HG02588 (cell line): ENCODE data around the gene ITGA1.
"Not testable (repeated sequence)": the region's sequence is repeated elsewhere in the genome, so short reads cannot be mapped to it uniquely, and the experiment has no call there.

Source experiments
- ATAC-seq: cut with Tn5 transposase; IDR thresholded peaks from one replicate; pipeline ENCODE4 v1.9.1; 2021; ENCODE audit warnings: mild to moderate bottlenecking, moderate library complexity; ENCODE audit not compliant: unreplicated experiment

Gene ITGA1

DNA sequence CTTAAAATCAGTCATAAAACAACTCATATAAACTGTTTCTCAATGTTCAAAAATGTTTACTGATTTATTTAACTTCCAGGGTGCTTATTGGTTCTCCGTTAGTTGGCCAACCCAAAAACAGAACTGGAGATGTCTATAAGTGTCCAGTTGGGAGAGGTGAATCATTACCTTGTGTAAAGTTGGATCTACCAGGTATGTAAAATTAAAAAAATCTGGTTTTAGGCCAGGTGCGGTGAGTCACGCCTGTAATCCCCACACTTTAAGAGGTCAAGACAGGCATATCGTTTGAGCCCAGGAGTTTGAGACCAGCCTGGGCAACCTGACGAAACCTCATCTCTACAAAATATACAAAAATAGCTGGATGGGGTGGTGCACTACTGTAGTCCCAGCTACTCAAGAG is 73.7 kb downstream of the ITGA1 start:
- no peak for ATAC-seq

DNA sequence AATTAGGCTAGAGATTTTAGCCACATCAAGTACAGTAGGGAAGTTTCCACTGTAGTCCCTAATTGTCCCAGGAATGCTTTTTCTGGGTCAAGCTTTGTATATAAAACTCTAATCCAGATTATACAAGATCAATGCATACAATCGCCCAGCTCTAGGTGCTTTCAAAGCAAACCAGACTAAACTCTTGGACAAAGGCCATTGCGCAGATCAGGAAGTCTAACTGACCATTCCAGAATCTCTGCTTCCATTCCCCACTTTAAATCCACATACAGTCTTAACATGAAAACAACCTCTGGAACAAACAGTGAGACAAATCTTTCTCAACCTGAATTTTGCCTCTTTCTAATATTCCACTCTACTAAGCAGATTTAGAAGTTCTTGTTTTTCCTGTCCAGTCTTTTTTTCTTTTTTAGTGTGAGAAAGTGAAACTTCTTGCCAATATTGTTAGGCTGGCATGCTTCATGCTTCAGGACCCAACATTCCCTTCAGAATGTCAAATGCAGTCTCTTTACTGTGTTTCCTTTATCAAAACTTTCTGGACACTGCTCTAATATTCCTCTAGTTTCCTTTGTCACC is 76.1 kb downstream of the ITGA1 start:
- no peak for ATAC-seq

DNA sequence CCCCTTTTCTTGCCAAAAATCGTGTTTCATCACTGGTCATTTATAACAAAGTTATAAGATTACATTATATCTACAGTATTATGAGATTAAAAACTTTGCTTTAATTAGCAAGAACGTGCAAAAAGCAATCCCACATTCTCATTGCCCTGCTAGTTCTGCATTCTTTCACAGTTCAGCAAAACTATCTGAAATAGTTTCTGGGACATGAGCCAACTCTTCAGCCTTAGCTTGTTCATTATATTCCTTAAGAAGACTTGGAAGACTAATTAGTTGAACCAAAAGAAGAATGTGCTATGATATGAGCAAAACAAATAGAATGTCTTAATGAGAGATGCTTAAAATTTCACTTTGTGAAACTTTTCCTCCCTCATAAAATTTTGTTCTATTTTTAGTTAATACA is 76.7 kb downstream of the ITGA1 start:
- ATAC-seq, result no peak

DNA sequence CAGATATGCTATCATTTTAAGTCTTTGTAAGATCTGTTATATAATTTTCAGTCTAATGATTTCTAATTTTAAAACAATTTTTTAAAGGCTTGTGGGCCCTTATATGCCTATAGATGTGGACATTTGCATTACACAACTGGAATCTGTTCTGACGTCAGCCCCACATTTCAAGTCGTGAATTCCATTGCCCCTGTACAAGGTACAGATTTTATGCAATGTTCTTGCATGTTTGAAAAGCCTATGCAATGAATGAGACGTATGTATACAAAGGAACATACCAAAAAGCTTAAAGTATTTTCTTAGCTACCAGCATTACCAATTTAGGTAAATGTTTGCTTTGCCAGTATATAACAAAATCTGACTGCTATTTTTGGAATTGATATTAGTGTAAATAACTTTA is 77.2 kb downstream of the ITGA1 start:
- ATAC-seq, result no peak

DNA sequence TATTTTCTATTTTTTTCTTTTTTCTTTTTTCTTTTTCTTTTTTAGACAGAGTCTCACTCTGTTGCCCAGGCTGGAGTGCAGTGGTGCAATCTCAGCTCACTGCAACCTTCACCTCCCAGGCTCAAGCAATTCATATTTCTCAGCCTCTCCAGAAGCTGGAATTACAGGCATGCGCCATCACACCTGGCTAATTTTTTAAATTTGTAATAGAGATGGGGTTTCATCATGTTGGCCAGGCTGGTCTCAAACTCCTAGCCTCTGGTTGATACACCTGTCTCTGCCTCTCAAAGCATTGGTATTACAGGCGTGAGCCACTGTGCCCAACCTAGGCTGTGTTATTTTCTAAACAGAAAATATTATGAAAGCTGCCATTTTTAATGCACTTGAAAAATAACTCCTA is 78.3 kb downstream of the ITGA1 start:
- not testable (repeated sequence) for ATAC-seq

DNA sequence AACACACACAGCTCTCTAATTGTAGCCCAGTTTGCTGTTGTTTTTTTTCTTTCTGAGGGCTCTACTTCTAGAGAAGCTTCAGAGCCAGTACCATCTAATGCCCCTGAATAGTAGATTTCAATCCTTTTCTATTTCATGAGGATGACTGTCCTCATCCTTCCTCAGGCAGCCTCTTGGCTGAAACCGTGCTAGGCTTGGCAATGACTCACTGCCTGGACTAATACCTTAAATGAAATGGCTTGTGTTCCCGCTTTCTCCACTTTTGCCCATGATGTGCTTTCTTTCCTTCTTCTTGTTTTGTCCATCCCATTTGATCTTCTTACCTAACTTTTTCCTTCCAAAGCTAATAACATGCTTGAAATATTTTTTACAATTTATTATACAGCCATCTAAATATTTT is 80.1 kb downstream of the ITGA1 start:
- no peak for ATAC-seq

DNA sequence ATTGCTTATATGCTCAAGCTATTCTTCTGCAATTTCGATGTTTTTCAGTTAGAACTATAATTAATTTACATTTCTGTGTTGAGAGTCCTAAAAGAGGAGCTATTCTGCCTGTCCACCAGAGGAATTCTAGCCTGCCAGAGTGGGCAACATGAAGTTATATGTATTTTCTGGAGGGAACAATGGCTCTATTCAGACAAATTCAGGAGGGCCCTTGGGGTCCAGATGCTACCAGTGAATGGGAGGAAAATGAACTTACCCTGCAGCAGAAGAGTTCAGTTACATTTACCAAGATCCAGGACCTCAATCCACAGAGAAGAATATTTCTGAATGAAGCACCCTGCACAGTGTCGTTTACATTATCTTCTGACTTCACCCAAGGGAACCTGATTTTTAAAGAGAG is 80.7 kb downstream of the ITGA1 start:
- no peak for ATAC-seq

DNA sequence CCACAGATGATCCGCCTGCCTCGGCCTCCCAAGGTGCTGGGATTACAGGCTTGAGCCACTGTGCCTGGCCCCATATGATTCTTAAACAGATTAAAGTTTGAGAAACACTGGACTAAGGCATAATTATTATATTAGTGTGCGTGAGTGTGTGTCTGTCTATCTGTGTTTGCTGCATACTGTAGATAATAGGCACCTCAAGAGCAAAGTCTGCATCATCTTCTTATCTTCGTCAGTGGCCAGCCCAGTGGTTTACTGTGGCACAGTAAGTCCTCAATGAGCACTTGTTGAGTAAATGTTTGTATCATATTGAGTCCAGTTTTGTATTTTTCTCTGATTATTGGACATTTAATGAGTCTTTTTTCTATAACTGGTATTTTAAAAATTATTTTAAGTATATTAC is 81.7 kb downstream of the ITGA1 start:
- no peak for ATAC-seq

DNA sequence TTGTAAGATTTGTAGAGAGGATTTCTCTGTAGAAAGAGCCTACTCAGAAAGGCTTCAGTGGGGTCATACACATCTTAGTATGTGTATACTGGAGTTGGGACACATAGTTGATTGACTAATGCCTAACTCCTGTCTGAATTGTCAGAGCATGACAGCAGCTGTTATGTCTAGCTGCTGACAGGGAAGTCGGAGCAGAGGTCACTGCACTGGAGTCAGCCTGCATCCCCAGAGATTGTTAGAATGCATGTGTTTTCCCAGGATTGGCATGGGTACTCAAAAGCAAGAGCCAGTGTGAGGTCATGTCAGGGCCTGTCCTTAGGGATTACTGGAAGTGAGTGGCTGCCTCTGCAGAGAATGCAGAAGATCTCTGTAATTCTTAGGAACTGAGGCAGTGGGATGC is 82.7 kb downstream of the ITGA1 start:
- no peak for ATAC-seq

DNA sequence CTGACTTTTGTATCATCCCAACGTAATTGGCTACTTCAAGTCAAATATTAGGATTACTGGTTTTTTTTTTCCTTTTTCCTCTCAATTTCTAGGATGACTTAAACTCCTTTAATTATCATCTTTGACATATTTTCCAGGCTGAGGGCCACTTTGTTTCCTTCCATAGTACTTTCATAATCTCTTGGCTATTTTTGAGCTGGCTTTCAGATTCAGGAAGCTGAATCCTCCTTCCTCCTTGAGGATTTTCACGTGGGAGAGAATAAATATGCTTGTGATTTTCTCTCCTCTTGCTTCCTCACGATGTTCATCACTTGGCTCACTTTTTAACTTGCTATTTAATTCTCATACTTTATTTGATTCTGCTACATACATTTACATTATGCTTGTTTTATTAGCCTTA is 88.1 kb downstream of the ITGA1 start:
- ATAC-seq, result no peak

DNA sequence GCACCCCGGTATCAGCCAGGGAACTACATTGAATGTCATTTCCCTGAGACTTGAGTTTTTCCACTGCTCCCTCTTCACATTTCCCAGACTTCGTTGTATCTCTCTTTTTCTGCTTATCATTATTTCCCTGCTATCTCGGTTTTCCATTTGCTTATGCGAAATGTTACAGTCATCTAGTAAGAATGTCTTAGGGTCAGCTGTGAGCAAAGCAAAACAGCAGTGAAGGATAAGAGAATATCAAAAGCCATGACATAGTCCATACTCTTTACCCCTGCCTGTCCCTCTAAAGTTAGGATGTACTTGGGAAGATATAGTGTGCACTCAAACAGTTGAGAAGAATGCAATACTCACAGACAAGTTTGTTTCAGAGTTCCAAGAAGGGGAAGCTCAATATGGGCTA is 88.7 kb downstream of the ITGA1 start:
- no peak for ATAC-seq

DNA sequence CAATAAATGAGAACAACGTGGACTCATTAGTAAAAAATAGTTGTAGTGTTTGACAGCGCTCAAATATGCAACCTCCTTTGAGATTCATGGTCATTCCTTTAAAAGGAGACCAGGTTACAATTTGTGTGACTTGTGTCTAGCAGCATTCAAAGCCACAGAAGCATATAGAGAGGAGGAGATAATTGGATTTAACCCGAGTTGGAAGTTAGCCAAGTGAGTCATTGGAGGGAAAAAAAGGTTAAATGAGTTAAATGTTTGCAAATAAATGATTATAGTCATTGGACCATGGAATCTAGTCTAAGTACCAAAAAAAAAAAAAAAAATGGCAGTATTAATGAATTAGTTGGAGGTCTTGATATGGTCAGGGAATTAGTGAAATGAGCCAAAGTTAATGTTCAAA is 90.9 kb downstream of the ITGA1 start:
- no peak for ATAC-seq

DNA sequence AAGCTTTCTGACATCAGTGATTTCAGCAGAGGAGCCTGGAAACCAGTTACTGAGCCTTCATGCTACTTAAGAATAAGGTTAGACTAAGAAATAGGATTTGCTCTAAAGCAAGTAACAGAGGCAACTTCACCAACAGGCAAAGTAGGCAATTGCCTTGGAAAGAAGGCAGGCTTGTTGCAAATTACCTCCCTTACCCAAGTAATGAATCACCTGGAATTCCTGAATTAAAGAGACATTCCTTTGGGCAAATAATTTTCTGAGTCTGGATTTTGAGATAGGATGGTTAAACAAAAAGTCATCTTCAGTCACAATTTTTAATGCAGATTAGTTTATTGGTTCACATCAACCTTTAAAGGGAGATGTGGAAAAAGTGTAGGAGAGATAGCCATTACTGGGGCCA is 92.8 kb downstream of the ITGA1 start:
- no peak for ATAC-seq

DNA sequence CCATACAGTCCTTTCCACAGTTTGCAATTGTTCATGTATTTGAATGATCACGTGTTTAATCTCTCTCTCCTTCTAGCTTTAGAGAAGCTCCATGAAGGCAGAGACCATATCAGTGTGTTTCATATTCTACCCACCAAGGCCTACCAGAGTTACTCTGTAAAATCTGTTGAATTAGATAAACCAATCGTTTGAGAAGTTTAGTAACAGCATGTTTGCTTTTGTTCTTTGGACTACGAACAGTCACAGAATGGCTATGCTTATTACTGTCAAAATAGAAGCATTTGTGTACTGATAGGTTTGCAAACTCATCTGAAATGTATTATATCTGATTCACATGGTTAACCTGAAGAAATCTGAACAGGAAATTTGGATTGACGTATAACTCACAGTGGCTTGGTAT is 93.8 kb downstream of the ITGA1 start:
- no peak for ATAC-seq

DNA sequence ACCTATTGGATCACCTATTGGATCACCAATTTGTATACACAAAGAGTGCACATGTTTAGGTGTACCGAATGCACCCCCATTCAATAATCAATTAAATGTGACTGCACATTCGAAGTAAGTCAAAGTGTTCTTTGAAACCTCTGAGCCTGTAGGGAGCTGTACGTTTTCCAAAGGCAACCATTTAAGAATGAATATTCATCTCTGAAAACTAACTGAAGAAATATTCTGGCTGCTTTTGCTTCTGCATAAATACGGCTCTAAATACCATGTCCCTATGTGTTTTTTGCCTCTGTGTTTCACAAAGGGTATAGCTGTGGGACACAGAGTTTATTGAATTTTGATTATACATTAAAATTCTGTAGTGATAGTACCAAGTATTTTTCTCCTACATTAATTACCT is 95.4 kb downstream of the ITGA1 start:
- no peak for ATAC-seq

DNA sequence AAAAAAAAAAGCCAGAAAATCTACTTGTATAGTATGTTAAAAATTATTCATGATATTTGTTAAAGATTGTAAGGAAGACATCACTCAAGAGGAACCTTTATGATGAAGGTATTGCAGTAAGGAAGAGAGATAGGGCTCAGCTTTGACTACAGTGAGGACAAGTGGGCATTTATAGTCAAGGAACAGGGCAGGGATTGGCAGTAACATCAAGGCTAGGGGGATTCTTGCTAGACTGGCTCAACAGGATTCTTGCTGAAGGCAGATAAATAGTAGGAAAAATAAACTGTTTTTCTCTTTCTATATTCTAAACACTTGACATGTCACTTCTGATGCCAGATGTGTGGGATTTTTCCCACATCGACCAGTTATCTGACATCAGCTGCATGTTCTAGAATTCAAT is 96.7 kb downstream of the ITGA1 start:
- ATAC-seq, result no peak

DNA sequence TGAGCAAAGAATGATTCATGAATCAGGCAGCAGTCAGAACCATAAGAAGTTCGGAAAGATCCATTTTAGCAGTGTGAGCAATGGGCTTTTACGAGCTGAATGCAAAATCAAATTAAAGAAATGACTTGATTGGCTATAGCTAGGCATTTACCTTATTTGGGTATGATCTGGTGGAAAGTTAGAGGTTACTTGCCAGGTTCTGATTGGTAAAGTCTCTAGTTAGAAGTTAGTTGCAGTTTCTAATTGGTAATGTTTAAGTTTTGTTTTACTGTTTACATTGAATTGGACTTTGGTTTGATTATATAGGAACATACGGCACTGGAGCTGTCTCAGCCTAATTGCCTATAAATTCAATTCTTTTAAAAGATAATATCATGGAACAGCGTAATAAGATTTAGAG is 97.9 kb downstream of the ITGA1 start:
- no peak for ATAC-seq

DNA sequence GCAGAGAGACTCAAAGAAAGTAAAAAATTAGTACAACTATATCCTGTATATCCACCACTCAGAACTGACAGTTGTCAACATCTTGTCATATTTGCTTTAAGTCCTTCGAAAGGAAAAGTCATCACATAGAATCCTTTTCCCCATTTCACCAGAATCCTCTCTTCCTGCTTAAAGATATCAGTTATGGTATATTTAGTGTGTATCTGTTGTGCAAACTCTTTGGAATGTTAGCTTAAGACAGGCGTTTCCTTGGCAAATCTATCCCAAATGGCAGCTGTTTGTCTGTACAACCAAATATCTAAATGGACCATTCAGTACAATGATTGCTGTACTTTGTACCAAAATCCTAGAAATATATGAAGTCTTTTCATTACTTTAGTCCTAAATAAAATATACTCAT is 98.5 kb downstream of the ITGA1 start:
- no peak for ATAC-seq

DNA sequence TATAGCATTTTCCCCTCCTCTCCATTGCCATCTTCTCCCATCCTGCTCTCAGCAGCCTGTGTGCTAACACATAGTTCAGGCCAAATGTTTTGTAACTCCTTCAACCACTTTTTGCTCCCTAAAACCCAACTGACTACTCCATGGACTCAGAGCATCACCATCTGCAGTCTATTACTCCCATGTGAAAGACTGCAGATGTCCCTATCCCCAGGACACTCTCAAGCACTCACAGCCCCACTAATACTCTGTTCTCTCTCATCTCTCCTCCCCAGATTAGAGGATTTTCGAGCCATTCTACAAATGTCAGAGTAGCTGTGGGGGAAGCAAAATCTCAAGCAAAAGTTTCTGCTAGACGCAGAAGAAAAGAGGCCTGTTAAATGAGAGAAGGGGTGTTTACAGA is 99.3 kb downstream of the ITGA1 start:
- no peak for ATAC-seq

DNA sequence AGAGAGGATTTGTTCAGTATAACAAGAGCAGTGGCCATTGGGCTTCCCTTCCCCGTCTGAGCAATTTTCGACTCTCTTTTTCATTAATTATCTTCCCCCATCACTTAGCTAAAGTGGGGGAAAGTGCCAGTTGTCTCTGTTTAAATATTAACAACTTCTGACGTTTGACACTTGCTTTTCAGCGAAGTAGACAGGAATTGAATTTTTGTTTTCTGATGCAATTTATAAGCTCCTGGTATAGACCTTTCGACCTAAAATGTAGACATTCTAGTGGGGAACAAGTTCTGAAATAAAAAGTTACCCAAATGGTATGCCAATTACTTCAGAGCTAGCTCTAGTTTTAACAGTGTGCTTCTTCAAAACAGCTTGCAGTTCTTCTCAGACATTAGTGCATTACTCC is 100.6 kb downstream of the ITGA1 start:
- no peak for ATAC-seq

DNA sequence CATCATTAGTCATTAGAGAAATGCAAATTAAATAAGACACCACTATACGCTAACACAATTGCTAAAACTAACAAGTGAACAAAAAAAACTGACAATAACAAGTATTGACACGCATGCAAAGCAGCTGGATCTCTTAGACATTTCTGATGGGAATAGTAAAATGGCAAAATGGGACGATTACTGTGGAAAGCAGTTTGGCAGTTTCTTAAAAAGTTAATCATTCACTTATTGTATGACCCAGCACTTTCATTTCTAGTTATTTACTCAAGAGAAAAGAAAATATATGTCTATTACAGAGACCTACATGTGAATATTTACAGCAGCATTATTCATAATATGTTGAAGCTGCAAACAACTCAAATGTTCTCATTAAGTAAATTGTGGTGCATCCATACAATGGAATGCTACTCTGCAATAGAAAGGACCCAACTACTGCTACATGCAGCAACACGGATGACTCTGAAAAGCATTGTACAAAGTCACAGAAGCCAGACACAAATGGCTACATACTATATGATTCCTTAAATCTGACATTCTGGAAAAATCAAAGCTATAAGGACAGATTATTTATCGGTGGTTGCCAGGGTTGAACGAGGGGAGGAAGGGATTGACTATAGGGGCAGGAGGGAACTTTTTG is 104.6 kb downstream of the ITGA1 start:
- ATAC-seq, result no peak

DNA sequence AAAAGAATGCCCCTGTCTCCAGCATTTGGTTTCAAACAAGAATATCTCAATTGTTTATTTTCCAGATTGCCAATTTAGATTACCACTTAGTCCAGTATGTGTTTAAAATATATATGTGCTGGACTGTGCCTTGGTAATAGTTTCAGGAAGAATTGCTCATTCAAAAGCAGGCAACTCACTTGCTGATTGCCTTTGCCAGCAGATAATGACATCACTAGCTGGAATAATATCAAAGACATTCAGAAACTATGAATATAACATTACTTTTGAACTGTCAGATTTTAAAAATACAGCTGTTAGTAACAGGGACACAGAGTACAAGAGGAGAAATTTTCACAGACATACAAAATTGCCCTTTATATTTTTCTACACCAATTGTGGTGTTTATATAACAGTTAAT is 105.4 kb downstream of the ITGA1 start:
- ATAC-seq, result no peak

DNA sequence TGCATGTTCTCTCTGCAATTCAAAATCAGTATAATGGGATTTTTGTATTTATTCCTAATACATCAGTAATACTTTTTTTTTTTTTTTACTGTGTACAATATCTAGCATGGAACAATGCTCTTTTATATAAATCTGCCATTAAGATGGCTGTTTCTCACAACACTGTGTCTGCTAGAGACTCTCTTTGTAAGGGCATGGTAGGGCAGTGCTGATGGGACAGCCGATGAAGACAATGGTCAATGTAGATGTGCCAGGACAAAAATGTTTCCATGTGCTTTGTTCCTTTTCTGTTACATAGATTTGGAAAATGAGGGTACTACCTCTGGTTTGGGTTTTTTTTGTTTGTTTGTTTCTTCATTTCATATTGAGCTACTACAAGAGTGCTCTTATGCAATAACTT is 106.1 kb downstream of the ITGA1 start:
- ATAC-seq, result no peak
